Activated CD4-positive, alpha-beta T cell treated with anti-CD3 and anti-CD28 coated beads, Interleukin-10, Interleukin-2, amounts not matched to agents 100 ng/mL and 50 ng/mL, durations not matched to agents 16 hours and 8 hours (primary cell): ENCODE results near the gene ABCE1.

Experiments
- DNase-seq: peaks from one replicate; pipeline ENCODE4 v3.0.0-alpha.2; 2020

ABCE1 gene

GRCh38 chr4:145097821-145098674 lies at the start of gene ABCE1, which contains the start of gene ANAPC10:
TSS of gene ABCE1 (plus strand) at chr4:145098311. CDS start at chr4:145104413, 6,102 bp downstream.
TSS of gene ANAPC10 (minus strand) at chr4:145098196. CDS start at chr4:145096099, 2,097 bp downstream.
- peak; percentile 97 for DNase-seq

GRCh38 chr4:145048817-145049216 lies 49.3 kb upstream of the ABCE1 start:
- no peak for DNase-seq

GRCh38 chr4:145049241-145049640 lies 48.9 kb upstream of the ABCE1 start:
- DNase-seq: no peak

- no peak for DNase-seq
Observed at GRCh38 chr4:145055533-145056257, 42.4 kb upstream of the ABCE1 start.

GRCh38 chr4:145056325-145057130 lies 41.6 kb upstream of the ABCE1 start:
- no peak for DNase-seq

- DNase-seq: no peak
Observed at GRCh38 chr4:145058256-145058655, 39.9 kb upstream of the ABCE1 start.

GRCh38 chr4:145061318-145061920 lies 36.7 kb upstream of the ABCE1 start:
- DNase-seq: peak; percentile 37

- no peak for DNase-seq
Observed at GRCh38 chr4:145066063-145066501, 32.0 kb upstream of the ABCE1 start.

- no peak for DNase-seq
Observed at GRCh38 chr4:145069361-145069760, 28.8 kb upstream of the ABCE1 start.

GRCh38 chr4:145071560-145071959 lies 26.6 kb upstream of the ABCE1 start:
- no peak for DNase-seq

GRCh38 chr4:145075742-145076468 lies 22.2 kb upstream of the ABCE1 start:
- DNase-seq: no peak

GRCh38 chr4:145076469-145076855 lies 21.6 kb upstream of the ABCE1 start:
- no peak for DNase-seq

GRCh38 chr4:145081756-145082155 lies 16.4 kb upstream of the ABCE1 start:
- no peak for DNase-seq

GRCh38 chr4:145083891-145084605 lies 14.1 kb upstream of the ABCE1 start:
- peak; percentile 26 for DNase-seq

- DNase-seq: no peak
Observed at GRCh38 chr4:145090380-145090779, 7.7 kb upstream of the ABCE1 start.

GRCh38 chr4:145093638-145094037 lies 4.5 kb upstream of the ABCE1 start:
- DNase-seq: no peak

- DNase-seq: no peak
Observed at GRCh38 chr4:145097331-145097820, 735 bp upstream of the ABCE1 start.

- DNase-seq: peak; percentile 74
Observed at GRCh38 chr4:145098675-145099037, 545 bp downstream of the ABCE1 start.

- no peak for DNase-seq
Observed at GRCh38 chr4:145099653-145100052, 1.5 kb downstream of the ABCE1 start.

- no peak for DNase-seq
Observed at GRCh38 chr4:145101091-145101490, 3.0 kb downstream of the ABCE1 start.

GRCh38 chr4:145102619-145103018 lies 4.5 kb downstream of the ABCE1 start:
- no peak for DNase-seq
